ENCODE measurements around the gene ANKMY1. TPM values are rescaled to one million over a fixed set of nuclear protein-coding genes. Genes with fewer than 3 reads are reported as not detected.
A peak's percentile ranks its signal among the peaks of the same experiment; 100 is the strongest.

Gene ANKMY1
- total and polyA plus RNA-seq, 2 experiments from 2014 or later: 9.2 to 11.1 TPM

DNA sequence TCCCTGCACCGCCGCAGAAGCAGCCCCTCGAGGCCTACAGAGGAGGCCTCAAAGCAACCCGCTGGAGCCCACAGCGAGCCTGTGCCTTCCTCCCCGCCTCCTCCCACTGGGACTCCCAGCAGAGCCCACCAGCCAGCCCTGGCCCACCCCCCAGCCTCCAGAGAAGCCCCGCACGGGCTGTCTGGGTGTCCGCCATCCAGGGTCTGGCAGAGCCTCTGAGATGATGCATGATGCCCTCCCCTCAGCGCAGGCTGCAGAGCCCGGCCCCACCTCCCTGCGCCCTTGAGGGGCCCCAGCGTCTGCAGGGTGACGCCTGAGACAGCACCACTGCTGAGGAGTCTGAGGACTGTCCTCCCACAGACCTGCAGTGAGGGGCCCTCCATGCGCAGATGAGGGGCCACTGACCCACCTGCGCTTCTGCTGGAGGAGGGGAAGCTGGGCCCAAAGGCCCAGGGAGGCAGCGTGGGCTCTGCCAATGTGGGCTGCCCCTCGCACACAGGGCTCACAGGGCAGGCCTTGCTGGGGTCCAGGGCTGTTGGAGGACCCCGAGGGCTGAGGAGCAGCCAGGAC, 91.1 kb downstream of the ANKMY1 start:
- Histone ChIP-seq H3K36me3 (replicated peaks; ENCODE audit: insufficient read depth, low read depth) (no peaks in the 10 kb centered on the region), H3K4me2 (no peak overlapping the region), H3K9me3 (ENCODE audit: low read depth) (no peaks in the 10 kb centered on the region), H4K20me1 (ENCODE audit: insufficient read depth, poor library complexity, severe bottlenecking) (no peaks in the 10 kb centered on the region), H3K27me3 (no peaks in the 10 kb centered on the region), H3K27ac (no peak overlapping the region), H3K9me2 (replicated peaks; ENCODE audit: insufficient read depth) (no peaks in the 10 kb centered on the region), H3K4me1 (ENCODE audit: insufficient read depth) (no peaks in the 10 kb centered on the region), H2AFZ (no peak overlapping the region), H3K79me2 (no peaks in the 10 kb centered on the region), H3K4me3 (no peak overlapping the region)
- peak; percentile 5 for DNase-seq (ENCODE audit: low spot score)
- TF ChIP-seq, protein P1, sequence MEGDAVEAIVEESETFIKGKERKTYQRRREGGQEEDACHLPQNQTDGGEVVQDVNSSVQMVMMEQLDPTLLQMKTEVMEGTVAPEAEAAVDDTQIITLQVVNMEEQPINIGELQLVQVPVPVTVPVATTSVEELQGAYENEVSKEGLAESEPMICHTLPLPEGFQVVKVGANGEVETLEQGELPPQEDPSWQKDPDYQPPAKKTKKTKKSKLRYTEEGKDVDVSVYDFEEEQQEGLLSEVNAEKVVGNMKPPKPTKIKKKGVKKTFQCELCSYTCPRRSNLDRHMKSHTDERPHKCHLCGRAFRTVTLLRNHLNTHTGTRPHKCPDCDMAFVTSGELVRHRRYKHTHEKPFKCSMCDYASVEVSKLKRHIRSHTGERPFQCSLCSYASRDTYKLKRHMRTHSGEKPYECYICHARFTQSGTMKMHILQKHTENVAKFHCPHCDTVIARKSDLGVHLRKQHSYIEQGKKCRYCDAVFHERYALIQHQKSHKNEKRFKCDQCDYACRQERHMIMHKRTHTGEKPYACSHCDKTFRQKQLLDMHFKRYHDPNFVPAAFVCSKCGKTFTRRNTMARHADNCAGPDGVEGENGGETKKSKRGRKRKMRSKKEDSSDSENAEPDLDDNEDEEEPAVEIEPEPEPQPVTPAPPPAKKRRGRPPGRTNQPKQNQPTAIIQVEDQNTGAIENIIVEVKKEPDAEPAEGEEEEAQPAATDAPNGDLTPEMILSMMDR (IDR thresholded peaks at IDR 0.05; ENCODE audit: poor library complexity): no peak
- TF ChIP-seq EZH2 (IDR thresholded peaks at IDR 0.05; ENCODE audit: borderline replicate concordance): no peak
- TF ChIP-seq EZH2phosphoT487 (IDR thresholded peaks at IDR 0.05; ENCODE audit: low read depth, severe bottlenecking, unreplicated experiment): no peak
- WGBS (ENCODE audit: low lambda C conversion rate, missing lambda C conversion rate): 89% methylated on average over 16 of the region's 19 CpGs

DNA sequence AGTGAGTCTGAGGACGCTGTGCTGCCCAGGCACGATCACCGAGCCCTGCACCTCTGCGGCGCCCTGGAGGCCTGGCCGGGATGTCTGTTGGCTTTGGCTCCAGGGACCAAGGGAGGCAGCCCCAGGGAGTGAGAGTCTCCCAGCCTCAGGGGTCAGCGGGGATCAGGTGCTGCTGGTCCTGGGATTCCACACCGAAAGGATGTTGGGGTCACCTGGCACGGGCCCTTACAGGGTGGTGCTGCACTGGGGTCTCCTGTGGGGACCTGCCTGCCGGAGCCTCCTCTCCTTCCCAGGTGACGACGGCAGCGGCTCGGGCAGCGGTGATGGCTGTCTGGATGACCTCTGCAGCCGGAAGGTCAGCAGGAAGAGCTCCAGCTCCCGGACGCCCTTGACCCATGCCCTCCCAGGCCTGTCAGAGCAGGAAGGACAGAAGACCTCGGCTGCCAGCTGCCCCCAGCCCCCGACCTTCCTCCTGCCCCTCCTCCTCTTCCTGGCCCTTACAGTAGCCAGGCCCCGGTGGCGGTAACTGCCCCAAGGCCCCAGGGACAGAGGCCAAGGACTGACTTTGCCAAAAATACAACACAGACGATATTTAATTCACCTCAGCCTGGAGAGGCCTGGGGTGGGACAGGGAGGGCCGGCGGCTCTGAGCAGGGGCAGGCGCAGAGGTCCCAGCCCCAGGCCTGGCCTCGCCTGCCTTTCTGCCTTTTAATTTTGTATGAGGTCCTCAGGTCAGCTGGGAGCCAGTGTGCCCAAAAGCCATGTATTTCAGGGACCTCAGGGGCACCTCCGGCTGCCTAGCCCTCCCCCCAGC, 91.8 kb downstream of the ANKMY1 start:
- Histone ChIP-seq H3K4me1 (ENCODE audit: insufficient read depth) (no peaks in the 10 kb centered on the region), H2AFZ (no peak overlapping the region), H3K36me3 (replicated peaks; ENCODE audit: insufficient read depth, low read depth) (no peaks in the 10 kb centered on the region), H3K27me3 (no peaks in the 10 kb centered on the region), H3K9me3 (ENCODE audit: low read depth) (no peaks in the 10 kb centered on the region), H4K20me1 (ENCODE audit: insufficient read depth, poor library complexity, severe bottlenecking) (no peaks in the 10 kb centered on the region), H3K79me2 (no peaks in the 10 kb centered on the region), H3K4me3 (no peak overlapping the region), H3K27ac (no peak overlapping the region), H3K9me2 (replicated peaks; ENCODE audit: insufficient read depth) (no peaks in the 10 kb centered on the region), H3K4me2 (no peak overlapping the region)
- peak; percentile 4 for DNase-seq (ENCODE audit: low spot score)
- no peak for TF ChIP-seq EZH2 (IDR thresholded peaks at IDR 0.05; ENCODE audit: borderline replicate concordance)
- 93% methylated on average over 27 of the region's 28 CpGs for WGBS (ENCODE audit: low lambda C conversion rate, missing lambda C conversion rate)

GRCh38 chr2:240465268-240465764, 92.5 kb downstream of the ANKMY1 start:
- Histone ChIP-seq H2AFZ (no peak overlapping the region), H3K4me2 (no peak overlapping the region), H3K36me3 (replicated peaks; ENCODE audit: insufficient read depth, low read depth) (no peaks in the 10 kb centered on the region), H3K4me1 (ENCODE audit: insufficient read depth) (no peaks in the 10 kb centered on the region), H3K27ac (no peak overlapping the region), H4K20me1 (ENCODE audit: insufficient read depth, poor library complexity, severe bottlenecking) (no peaks in the 10 kb centered on the region), H3K9me2 (replicated peaks; ENCODE audit: insufficient read depth) (no peaks in the 10 kb centered on the region), H3K27me3 (no peaks in the 10 kb centered on the region), H3K79me2 (no peaks in the 10 kb centered on the region), H3K4me3 (no peak overlapping the region), H3K9me3 (ENCODE audit: low read depth) (no peaks in the 10 kb centered on the region)
- TF ChIP-seq, protein P1 (IDR thresholded peaks at IDR 0.05; ENCODE audit: poor library complexity): no peak
- no peak for TF ChIP-seq EZH2 (IDR thresholded peaks at IDR 0.05; ENCODE audit: borderline replicate concordance)
- no peak for TF ChIP-seq EZH2phosphoT487 (IDR thresholded peaks at IDR 0.05; ENCODE audit: low read depth, severe bottlenecking, unreplicated experiment)
- DNase-seq (ENCODE audit: low spot score): no peak
- 93% methylated on average over 22 of the region's 22 CpGs for WGBS (ENCODE audit: low lambda C conversion rate, missing lambda C conversion rate)

Measured in hepatocyte (in vitro differentiated cells).